ENCODE measurements around the gene CARTPT. TPM values are rescaled to one million over a fixed set of nuclear protein-coding genes. Genes with fewer than 3 reads are reported as not detected.

Gene CARTPT
- total RNA-seq, 2 donors from 2014 or later, result not detected

Other genes with a start within 250 kb of the CARTPT start
- 10 to 100 TPM; 19.3 to 20.0 TPM for gene MCCC2, start 131.9 kb upstream of the CARTPT start, total RNA-seq

Measured in posterior vena cava (tissue), 2 donors.